GM23338 (cell line): ENCODE results near the gene PDE6C. TPM values are rescaled to one million over a fixed set of nuclear protein-coding genes. Genes with fewer than 3 reads are reported as not detected.

ENCODE experiments used
- ATAC-seq: fragments of 200-7000 bp; cut with Tn5 transposase; 3 replicates; pipeline ENCODE4 v1.9.1; 2020
- DNase-seq: peaks from one replicate; pipeline ENCODE4 v3.0.0-alpha.2; 2015; ENCODE audit warnings: low spot score
- H2AFZ ChIP-seq: fragments of 200-600 bp; sonication (generic); 2 replicates; pipeline ENCODE4 v1.8.0; 2016; ENCODE audit warnings: antibody characterized with exemption, mild to moderate bottlenecking, moderate library complexity
- H3F3A ChIP-seq: fragments of 200-600 bp; sonication (generic); replicated peaks from 2 replicates; pipeline ENCODE4 v1.8.0; 2017; ENCODE audit warnings: antibody characterized with exemption, mixed run types, low read depth
- H3K27ac ChIP-seq: fragments of 200-600 bp; sonication (generic); 2 replicates; pipeline ENCODE4 v1.6.1; 2016; ENCODE audit warnings: low read depth
- H3K27me3 ChIP-seq: fragments of 200-600 bp; sonication (generic); 2 replicates; pipeline ENCODE4 v1.8.0; 2016; ENCODE audit warnings: mild to moderate bottlenecking, mixed run types, moderate library complexity; ENCODE audit not compliant: insufficient read depth
- H3K36me3 ChIP-seq: fragments of 200-600 bp; sonication (generic); 2 replicates; pipeline ENCODE4 v1.8.0; 2016; ENCODE audit warnings: mild to moderate bottlenecking; ENCODE audit not compliant: insufficient read depth
- H3K4me1 ChIP-seq: fragments of 200-600 bp; sonication (generic); 2 replicates; pipeline ENCODE4 v1.8.0; 2016; ENCODE audit warnings: mild to moderate bottlenecking, moderate library complexity; ENCODE audit not compliant: insufficient read depth
- H3K4me2 ChIP-seq: fragments of 200-600 bp; sonication (generic); 2 replicates; pipeline ENCODE4 v1.7.1; 2017; ENCODE audit warnings: mixed run types
- H3K4me3 ChIP-seq: fragments of 200-600 bp; sonication (generic); 2 replicates; pipeline ENCODE4 v1.6.1; 2016; ENCODE audit warnings: mixed run types
- H3K79me2 ChIP-seq: fragments of 200-600 bp; sonication (generic); replicated peaks from 2 replicates; pipeline ENCODE4 v1.8.0; 2017; ENCODE audit warnings: mild to moderate bottlenecking; ENCODE audit not compliant: insufficient read depth
- H3K9me2 ChIP-seq: fragments of 200-600 bp; sonication (generic); 2 replicates; pipeline ENCODE4 v1.8.0; 2017; ENCODE audit not compliant: insufficient read depth
- H4K20me1 ChIP-seq: fragments of 200-600 bp; sonication (generic); replicated peaks from 2 replicates; pipeline ENCODE4 v1.8.0; 2017; ENCODE audit warnings: mild to moderate bottlenecking; ENCODE audit not compliant: insufficient read depth
- H3K27ac Mint-ChIP-seq: 2 replicates; pipeline ENCODE4 v1.8.0; 2020; ENCODE audit warnings: inconsistent platforms, mild to moderate bottlenecking, moderate library complexity, mixed read lengths
- H3K27me3 Mint-ChIP-seq: 3 replicates; pipeline ENCODE4 v1.8.0; 2022; ENCODE audit warnings: low read depth, mild to moderate bottlenecking, moderate library complexity, mixed read lengths, inconsistent platforms; ENCODE audit not compliant: insufficient read depth, poor library complexity
- H3K36me3 Mint-ChIP-seq: 3 replicates; pipeline ENCODE4 v1.8.0; 2021; ENCODE audit warnings: low read depth, mild to moderate bottlenecking, inconsistent platforms, moderate library complexity, mixed read lengths
- H3K4me1 Mint-ChIP-seq: 3 replicates; pipeline ENCODE4 v1.8.0; 2020; ENCODE audit warnings: mild to moderate bottlenecking, inconsistent platforms, mixed read lengths
- H3K4me3 Mint-ChIP-seq: 3 replicates; pipeline ENCODE4 v1.8.0; 2021; ENCODE audit warnings: moderate library complexity, mild to moderate bottlenecking, inconsistent platforms, mixed read lengths
- H3K9me3 Mint-ChIP-seq: 3 replicates; pipeline ENCODE4 v1.8.0; 2020; ENCODE audit warnings: moderate library complexity, mild to moderate bottlenecking, inconsistent platforms, mixed read lengths
- CREB1 ChIP-seq: fragments of 250-450 bp; sonication (Bioruptor Pico); IDR thresholded peaks from 2 replicates; pipeline ENCODE4 v1.5.0; 2020; ENCODE audit warnings: low read depth, mild to moderate bottlenecking, moderate library complexity
- CTCF ChIP-seq, 2 experiments: fragments of 200-600 bp in 1 of 2; sonication (generic) in 1 of 2; conservative IDR thresholded peaks; 2 replicates each; pipeline versions ENCODE4 v1.5.1 to v1.6.1; 2016 to 2017; ENCODE audit warnings: antibody characterized with exemption in 2 of 2, low read depth in 2 of 2, mild to moderate bottlenecking in 2 of 2, moderate library complexity in 1 of 2
- EZH2phosphoT487 ChIP-seq: fragments of 200-600 bp; sonication (generic); IDR thresholded peaks from one replicate; pipeline ENCODE4 v1.8.1; 2018; ENCODE audit warnings: antibody characterized with exemption; ENCODE audit not compliant: unreplicated experiment
- JUNB ChIP-seq: IDR thresholded peaks from one replicate; pipeline ENCODE4 v1.6.1; 2016; ENCODE audit warnings: antibody characterized with exemption; ENCODE audit not compliant: unreplicated experiment
- NANOG ChIP-seq: IDR thresholded peaks from 2 replicates; pipeline ENCODE4 v1.6.1; 2016; ENCODE audit warnings: antibody characterized with exemption, borderline replicate concordance
- POLR2AphosphoS5 ChIP-seq: IDR thresholded peaks from 2 replicates; pipeline ENCODE4 v1.6.1; 2016; ENCODE audit warnings: antibody characterized with exemption, low read depth
- REST ChIP-seq: IDR thresholded peaks from one replicate; pipeline ENCODE4 v1.6.1; 2018; ENCODE audit warnings: antibody characterized with exemption; ENCODE audit not compliant: unreplicated experiment
- STAT1 ChIP-seq: IDR thresholded peaks from one replicate; pipeline ENCODE4 v1.6.1; 2016; ENCODE audit warnings: antibody characterized with exemption; ENCODE audit not compliant: unreplicated experiment
- ZNF114 ChIP-seq: fragments of 250-450 bp; sonication (Bioruptor Pico); IDR thresholded peaks from 2 replicates; pipeline ENCODE4 v1.5.0; 2020; ENCODE audit warnings: mild to moderate bottlenecking, moderate library complexity
- polyA plus RNA-seq: library from polyadenylated mRNA; unstranded; fragments of >200 nt; fragmentation: Nextera tagmentation; extraction: Ambion mirVana; gene quantifications from 2 replicates; pipeline ENCODE4 v1.2.1, GENCODE V29; 2016
- total RNA-seq: library from RNA; depleted of rRNA; stranded (reverse); fragments of >200 nt; shearing (Covaris generic); gene quantifications from 2 replicates; pipeline ENCODE4 v1.2.3, GENCODE V29; 2014
- TF ChIP-seq, protein P1 (sequence below): IDR thresholded peaks from 2 replicates; pipeline ENCODE4 v1.6.1; 2016; ENCODE audit warnings: antibody characterized with exemption

PDE6C gene
- total and polyA plus RNA-seq, 2 experiments from 2014 or later = 0.06 TPM; not detected in 1

DNA sequence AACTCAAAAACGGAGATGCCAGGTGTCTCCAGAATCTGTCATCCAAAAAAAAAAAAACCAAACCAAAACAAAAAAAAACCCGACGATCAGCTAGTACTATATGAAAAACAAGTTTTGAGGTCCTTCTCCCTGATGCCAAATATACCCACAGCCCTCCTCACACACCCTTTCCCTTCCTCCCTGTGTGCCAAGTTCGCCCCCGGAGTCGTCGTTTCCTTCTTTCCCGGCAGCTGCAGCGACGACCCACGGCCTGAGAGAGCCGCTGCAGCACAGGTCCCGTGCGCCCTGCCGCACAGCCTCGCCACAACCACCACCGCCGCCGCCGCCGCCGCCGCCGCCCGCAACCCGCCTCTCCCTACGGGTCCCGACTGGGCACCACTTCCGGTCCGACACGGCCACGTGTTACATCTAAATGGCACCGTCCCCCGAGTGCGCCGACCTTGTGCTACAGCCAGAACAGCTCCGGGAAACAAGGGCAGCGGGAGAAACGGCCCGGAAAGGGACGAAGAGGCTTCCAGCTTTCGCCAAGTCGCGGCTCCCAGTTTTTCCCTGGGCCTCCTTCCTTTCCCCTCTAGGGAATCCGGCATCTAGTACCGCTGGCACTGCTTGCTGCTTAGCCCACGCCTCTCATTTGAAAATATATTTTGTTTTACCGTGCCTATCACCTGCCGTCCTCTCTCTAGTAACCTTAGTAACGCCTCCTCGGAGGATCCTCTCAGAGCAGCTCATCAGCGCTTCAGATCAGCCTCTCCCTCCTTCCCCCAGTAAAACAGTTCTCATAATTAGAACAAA lies 90.1 kb downstream of the PDE6C start, which contains the start of gene FRA10AC1:
TSS of gene FRA10AC1 (minus strand) at position 383 of the 792 bp plus-strand sequence. CDS start 2,486 bp downstream, outside the sequence.
- Histone ChIP-seq H3K4me2 (peak within 1 kb of the TSS; percentile 85), H3K27me3 (no peaks in the 10 kb centered on the region), H3K79me2 (no peaks in the 10 kb centered on the region), H3K4me3 (peak within 1 kb of the TSS; percentile 69), H3K9me2 (no peaks in the 10 kb centered on the region), H3K36me3 (peaks cover 14% of the 10 kb centered on the region; the same call in 1 of the 2 replicates), H3K4me1 (peaks cover 24% of the 10 kb centered on the region), H3K27ac (peak within 1 kb of the TSS; percentile 72), H2AFZ (peak within 1 kb of the TSS; percentile 94), H3F3A (no peaks in the 10 kb centered on the region), H4K20me1 (no peaks in the 10 kb centered on the region)
- TF ChIP-seq STAT1 (no peak), JUNB (no peak), CTCF (conservative IDR thresholded peaks at IDR 0.05; ENCODE audit: low read depth in 2 of 2) (peak; percentile 32 to 55; a peak in 3 of 4 replicates), POLR2AphosphoS5 (peak; percentile 80), CREB1 (peak; percentile 79), EZH2phosphoT487 (no peak), ZNF114 (CRISPR knock-in tag) (0 out of 2 replicates have a peak, but pooled peaks have one; percentile 33)
- TF ChIP-seq, protein P1, sequence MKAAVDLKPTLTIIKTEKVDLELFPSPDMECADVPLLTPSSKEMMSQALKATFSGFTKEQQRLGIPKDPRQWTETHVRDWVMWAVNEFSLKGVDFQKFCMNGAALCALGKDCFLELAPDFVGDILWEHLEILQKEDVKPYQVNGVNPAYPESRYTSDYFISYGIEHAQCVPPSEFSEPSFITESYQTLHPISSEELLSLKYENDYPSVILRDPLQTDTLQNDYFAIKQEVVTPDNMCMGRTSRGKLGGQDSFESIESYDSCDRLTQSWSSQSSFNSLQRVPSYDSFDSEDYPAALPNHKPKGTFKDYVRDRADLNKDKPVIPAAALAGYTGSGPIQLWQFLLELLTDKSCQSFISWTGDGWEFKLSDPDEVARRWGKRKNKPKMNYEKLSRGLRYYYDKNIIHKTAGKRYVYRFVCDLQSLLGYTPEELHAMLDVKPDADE = peak; percentile 88
- no peak within 1 kb of the TSS for H3K4me3 Mint-ChIP-seq
- no peak within 1 kb of the TSS for H3K27ac Mint-ChIP-seq
- ATAC-seq = peak; percentile 99
- DNase-seq = peak; percentile 95
- peaks cover 13% of the 10 kb centered on the region; the same call in 1 of the 3 replicates for H3K36me3 Mint-ChIP-seq
- peaks cover 14% of the 10 kb centered on the region for H3K4me1 Mint-ChIP-seq
- peaks cover 1% of the 10 kb centered on the region for H3K27me3 Mint-ChIP-seq
- H3K9me3 Mint-ChIP-seq = no peaks in the 10 kb centered on the region

GRCh38 chr10:93703066-93703465 lies 90.7 kb downstream of the PDE6C start:
- peaks cover 11% of the 10 kb centered on the region; the same call in 1 of the 3 replicates for H3K36me3 Mint-ChIP-seq
- Histone ChIP-seq H4K20me1 (no peaks in the 10 kb centered on the region), H3K9me2 (no peaks in the 10 kb centered on the region), H3K27me3 (no peaks in the 10 kb centered on the region), H3F3A (no peaks in the 10 kb centered on the region), H3K4me3 (peak overlapping the region; percentile 69), H3K79me2 (no peaks in the 10 kb centered on the region), H3K4me2 (peak overlapping the region; percentile 84), H3K36me3 (peaks cover 8% of the 10 kb centered on the region; the same call in 1 of the 2 replicates), H2AFZ (peak overlapping the region; percentile 94), H3K27ac (peak overlapping the region; percentile 43), H3K4me1 (peaks cover 24% of the 10 kb centered on the region)
- H3K4me3 Mint-ChIP-seq = no peak overlapping the region
- DNase-seq (no peak), ATAC-seq (no peak)
- no peak overlapping the region for H3K27ac Mint-ChIP-seq
- H3K27me3 Mint-ChIP-seq = peaks cover 1% of the 10 kb centered on the region
- H3K4me1 Mint-ChIP-seq = peaks cover 14% of the 10 kb centered on the region
- H3K9me3 Mint-ChIP-seq = no peaks in the 10 kb centered on the region
- TF ChIP-seq REST (no peak), EZH2phosphoT487 (no peak), JUNB (no peak), ZNF114 (CRISPR knock-in tag) (no peak), POLR2AphosphoS5 (no peak), CTCF (conservative IDR thresholded peaks at IDR 0.05; ENCODE audit: low read depth in 2 of 2) (no peak), NANOG (no peak), STAT1 (no peak)
